Liver (tissue), 9 donors: ENCODE results near the gene CARM1. TPM values are rescaled to one million over a fixed set of nuclear protein-coding genes. Genes with fewer than 3 reads are reported as not detected.
"Not testable (repeated sequence)": the region's sequence is repeated elsewhere in the genome, so short reads cannot be mapped to it uniquely, and the experiment has no call there.

Experiments
- DNase-seq: peaks from one replicate; pipeline ENCODE4 v3.0.0-alpha.2; 2017; ENCODE audit warnings: low spot score
- H3K27ac ChIP-seq, 2 donors: one replicate each; pipeline ENCODE4 v1.7.0; 2013; ENCODE audit warnings: inconsistent platforms in 2 of 2, low read length in 2 of 2, control low read depth in 1 of 2, low read depth in 1 of 2, mild to moderate bottlenecking in 1 of 2
- H3K27me3 ChIP-seq, 4 donors: one replicate each; pipeline versions ENCODE4 v1.6.1 to v1.7.0; 2013; ENCODE audit warnings: low read length in 3 of 4, inconsistent platforms in 1 of 4, mild to moderate bottlenecking in 1 of 4, moderate library complexity in 1 of 4; ENCODE audit not compliant: control insufficient read depth in 4 of 4, insufficient read depth in 4 of 4
- H3K36me3 ChIP-seq, 4 donors: one replicate each; pipeline versions ENCODE4 v1.6.1 to v1.7.0; 2013; ENCODE audit warnings: low read length in 3 of 4, mild to moderate bottlenecking in 3 of 4, low read depth in 1 of 4, moderate library complexity in 1 of 4; ENCODE audit not compliant: control insufficient read depth in 4 of 4, insufficient read depth in 3 of 4
- H3K4me1 ChIP-seq, 4 donors: one replicate each; pipeline versions ENCODE4 v1.6.1 to v1.7.0; 2013; ENCODE audit warnings: low read length in 3 of 4, mild to moderate bottlenecking in 3 of 4, moderate library complexity in 1 of 4; ENCODE audit not compliant: control insufficient read depth in 4 of 4, insufficient read depth in 4 of 4
- H3K4me3 ChIP-seq, 3 donors: one replicate each; pipeline versions ENCODE4 v1.6.1 to v1.7.0; 2013; ENCODE audit warnings: low read length in 3 of 3, control low read depth in 1 of 3, low read depth in 1 of 3, mild to moderate bottlenecking in 1 of 3
- H3K9ac ChIP-seq, 2 donors: one replicate each; pipeline ENCODE4 v1.7.0; 2013; ENCODE audit warnings: low read length in 2 of 2, mild to moderate bottlenecking in 2 of 2, moderate library complexity in 2 of 2, control low read depth in 1 of 2, low read depth in 1 of 2
- H3K9me3 ChIP-seq, 4 donors: one replicate each; pipeline versions ENCODE4 v1.6.1 to v1.7.0; 2013; ENCODE audit warnings: low read length in 3 of 4; ENCODE audit not compliant: control insufficient read depth in 4 of 4
- CTCF ChIP-seq: fragments of 150-350 bp; IDR thresholded peaks from 2 replicates; pipeline ENCODE4 v1.5.1; 2017; ENCODE audit warnings: improper control_type of control experiment, low read depth, low read length; ENCODE audit not compliant: missing input control
- FOXA2 ChIP-seq: IDR thresholded peaks from 2 replicates; pipeline ENCODE4 v1.6.1; 2016; ENCODE audit warnings: antibody characterized with exemption
- GABPA ChIP-seq, 2 donors: IDR thresholded peaks in 1 of 2; conservative IDR thresholded peaks in 1 of 2; 2 replicates each; pipeline ENCODE4 v1.6.1; 2016; ENCODE audit warnings: antibody characterized with exemption in 2 of 2, mild to moderate bottlenecking in 1 of 2, moderate library complexity in 1 of 2
- HNF4A ChIP-seq, 2 donors: conservative IDR thresholded peaks; 2 replicates each; pipeline ENCODE4 v1.6.1; 2016; ENCODE audit warnings: antibody characterized with exemption in 2 of 2, mild to moderate bottlenecking in 2 of 2
- RAD21 ChIP-seq, 2 donors: IDR thresholded peaks; 2 replicates each; pipeline ENCODE4 v1.6.1; 2016; ENCODE audit warnings: antibody characterized with exemption in 2 of 2, mild to moderate bottlenecking in 2 of 2
- RXRA ChIP-seq, 2 donors: IDR thresholded peaks; 2 replicates each; pipeline ENCODE4 v1.6.1; 2017 to 2018; ENCODE audit warnings: antibody characterized with exemption in 2 of 2, mild to moderate bottlenecking in 1 of 2
- TAF1 ChIP-seq: conservative IDR thresholded peaks from 2 replicates; pipeline ENCODE4 v1.6.1; 2016; ENCODE audit warnings: antibody characterized with exemption, mild to moderate bottlenecking
- WGBS: extraction: QIAGEN DNeasy Blood & Tissue Kit; methylation state at CpG from one replicate; pipeline ENCODE4 v1.1.7; 2013; 5-methylcytosine and 5-hydroxymethylcytosine counted together
- polyA plus RNA-seq, 2 donors: library from polyadenylated mRNA; stranded (reverse) in 1 of 2; unstranded in 1 of 2; fragments of 200-250 nt in 1 of 2; fragments of >200 nt in 1 of 2; fragmentation: Nextera tagmentation in 1 of 2; extraction: Ambion mirVana in 1 of 2; gene quantifications; one replicate each; pipeline versions ENCODE4 v1.2.1 to v1.2.3, GENCODE V29; 2013 to 2015
- total RNA-seq, 2 donors: library from RNA; depleted of rRNA; stranded (reverse); fragments of >200 nt; gene quantifications; one replicate each; pipeline ENCODE4 v1.2.3, GENCODE V29; 2014
- TF ChIP-seq, protein P1 (sequence below): IDR thresholded peaks from 2 replicates; pipeline ENCODE4 v1.6.1; 2016; ENCODE audit warnings: antibody characterized with exemption
- donor health status: healthy.
- donor health status: healthy.
- donor health status: healthy.
- donor health status: healthy.
- donor health status: healthy.

CARM1 gene
- total and polyA plus RNA-seq, 4 donors = 5.1 to 18.3 (median 15.1) TPM

- H3K4me1 ChIP-seq = no peaks in the 10 kb centered on the region
- no peaks in the 10 kb centered on the region for H3K27me3 ChIP-seq
- H3K4me3 ChIP-seq = no peak overlapping the region
- peak; percentile 45 for TF ChIP-seq CTCF
- peak in 1 of 2 donors; percentile 22 for TF ChIP-seq RAD21 (IDR thresholded peaks at IDR 0.05)
- no peak for TF ChIP-seq HNF4A (conservative IDR thresholded peaks at IDR 0.05)
- no peaks in the 10 kb centered on the region for H3K9me3 ChIP-seq
- H3K36me3 ChIP-seq = no peaks in the 10 kb centered on the region
- no peak overlapping the region for H3K9ac ChIP-seq
- DNase-seq = no peak
- WGBS = 74% methylated on average over 5 of the region's 5 CpGs
- no peak overlapping the region for H3K27ac ChIP-seq
Observed at GRCh38 chr19:10855879-10856522, 15.4 kb upstream of the CARM1 start.

DNA sequence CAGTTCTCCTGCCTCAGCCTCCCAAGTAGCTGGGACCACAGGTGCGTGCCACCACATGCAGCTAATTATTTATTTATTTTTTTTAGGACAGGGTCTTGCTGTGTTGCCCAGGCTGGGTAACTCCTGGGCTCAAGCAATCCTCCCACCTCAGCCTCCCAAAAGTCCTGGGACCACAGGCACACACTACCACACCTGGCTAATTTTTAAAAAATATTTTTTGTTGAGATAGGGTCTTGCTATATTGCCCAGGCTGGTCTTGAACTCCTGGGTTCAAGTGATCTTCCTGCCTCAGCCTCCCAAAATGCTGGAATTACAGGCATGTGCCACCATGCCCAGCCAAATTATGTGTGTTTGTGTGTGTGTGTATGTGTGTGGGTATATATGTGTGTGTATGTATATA lies 14.5 kb upstream of the CARM1 start:
- H3K4me3 ChIP-seq, H3K27me3 ChIP-seq, DNase-seq, H3K36me3 ChIP-seq, H3K27ac ChIP-seq, H3K4me1 ChIP-seq, H3K9me3 ChIP-seq, H3K9ac ChIP-seq: not testable (repeated sequence)
- 100% methylated on average over 1 of the region's 1 CpG for WGBS

GRCh38 chr19:10858204-10858828 lies 13.0 kb upstream of the CARM1 start:
- no peak overlapping the region for H3K4me3 ChIP-seq
- H3K4me1 ChIP-seq = no peaks in the 10 kb centered on the region
- WGBS = 62% methylated on average over 4 of the region's 4 CpGs
- H3K36me3 ChIP-seq = no peaks in the 10 kb centered on the region
- no peak overlapping the region for H3K27ac ChIP-seq
- TF ChIP-seq RAD21 (IDR thresholded peaks at IDR 0.05) (peak in 1 of 2 donors; percentile 26), HNF4A (conservative IDR thresholded peaks at IDR 0.05) (no peak), CTCF (peak; percentile 31), FOXA2 (no peak)
- no peaks in the 10 kb centered on the region for H3K9me3 ChIP-seq
- no peak overlapping the region for H3K9ac ChIP-seq
- H3K27me3 ChIP-seq = no peaks in the 10 kb centered on the region
- DNase-seq = no peak

GRCh38 chr19:10861103-10861651 lies 10.2 kb upstream of the CARM1 start:
- no peak overlapping the region for H3K4me3 ChIP-seq
- H3K9me3 ChIP-seq = no peaks in the 10 kb centered on the region
- H3K36me3 ChIP-seq = no peaks in the 10 kb centered on the region
- no peak overlapping the region for H3K27ac ChIP-seq
- no peaks in the 10 kb centered on the region for H3K27me3 ChIP-seq
- peaks cover 0 to 5% (median 0%) of the 10 kb centered on the region in 4 donors for H3K4me1 ChIP-seq
- DNase-seq = no peak
- 70% methylated on average over 7 of the region's 7 CpGs for WGBS
- no peak overlapping the region for H3K9ac ChIP-seq
- TF ChIP-seq, protein P1, sequence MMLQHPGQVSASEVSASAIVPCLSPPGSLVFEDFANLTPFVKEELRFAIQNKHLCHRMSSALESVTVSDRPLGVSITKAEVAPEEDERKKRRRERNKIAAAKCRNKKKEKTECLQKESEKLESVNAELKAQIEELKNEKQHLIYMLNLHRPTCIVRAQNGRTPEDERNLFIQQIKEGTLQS = no peak
- TF ChIP-seq GABPA (IDR thresholded peaks at IDR 0.05 in 1 of 2, conservative IDR thresholded peaks at IDR 0.05 in 1 of 2) (no peak), CTCF (peak; percentile 35), TAF1 (no peak), RXRA (IDR thresholded peaks at IDR 0.05) (no peak), RAD21 (IDR thresholded peaks at IDR 0.05) (peak in 1 of 2 donors; percentile 34)
